A549 (cell line): ENCODE data around the gene DMRT2. TPM values are rescaled to one million over a fixed set of nuclear protein-coding genes. Genes with fewer than 3 reads are reported as not detected.

Source experiments
- ATAC-seq, 2 experiments: fragments of 200-7000 bp in 1 of 2; fragments of >200 bp in 1 of 2; cut with Nextera tagmentation in 1 of 2; cut with Tn5 transposase in 1 of 2; 3 replicates each; pipeline versions ENCODE4 v1.8.0 to v1.9.1; 2018 to 2020; ENCODE audit warnings: mild to moderate bottlenecking in 1 of 2, moderate library complexity in 1 of 2
- CTCF ChIA-PET: fragments of 300-600 bp; sonication (Branson Sonifier 250); formaldehyde crosslinking; extraction: SDS; loops from one replicate; lab custom pipeline; 2021; ENCODE audit warnings: antibody characterized with exemption, inconsistent platforms; lab: Yijun Ruan, JAX
- POLR2A ChIA-PET: fragments of 350-600 bp; formaldehyde crosslinking; extraction: SDS; loops from one replicate; lab custom pipeline; 2021; ENCODE audit warnings: antibody characterized with exemption, inconsistent platforms; lab: Yijun Ruan, JAX
- DNase-seq, 2 experiments: peaks; one replicate each; pipeline versions ENCODE4 v3.0.0 to v3.0.0-alpha.2; 2011 to 2016; ENCODE audit warnings: low read depth in 1 of 2, low spot score in 1 of 2
- FAIRE-seq: peaks from 2 replicates; lab custom pipeline; 2011; peaks lifted over from hg19 to GRCh38; lab: Jason Lieb, UNC
- H3K27ac ChIP-seq, 2 experiments: fragments of >200 bp; sonication (Bioruptor Twin); formaldehyde crosslinking; 3 replicates each; pipeline ENCODE4 v1.5.1; 2016 to 2017
- H3K4me1 ChIP-seq: fragments of >200 bp; sonication (Bioruptor Twin); formaldehyde crosslinking; 3 replicates; pipeline ENCODE4 v1.6.1; 2016
- H3K4me2 ChIP-seq: fragments of >200 bp; sonication (Bioruptor Twin); formaldehyde crosslinking; 3 replicates; pipeline ENCODE4 v1.6.1; 2016
- H3K4me3 ChIP-seq: fragments of >200 bp; sonication (Bioruptor Twin); formaldehyde crosslinking; 3 replicates; pipeline ENCODE4 v1.5.1; 2016
- H3K9me3 ChIP-seq: fragments of >200 bp; sonication (Bioruptor Twin); formaldehyde crosslinking; 3 replicates; pipeline ENCODE4 v1.6.1; 2016
- ATOH8 ChIP-seq: fragments of 250-450 bp; sonication (Bioruptor Pico); IDR thresholded peaks from 2 replicates; pipeline ENCODE4 v1.5.0; 2020; ENCODE audit warnings: low read depth, mild to moderate bottlenecking, moderate library complexity
- CHD4 ChIP-seq: fragments of 200-600 bp; sonication (generic); IDR thresholded peaks from 2 replicates; pipeline ENCODE4 v1.6.1; 2016; ENCODE audit warnings: antibody characterized with exemption, mild to moderate bottlenecking, borderline replicate concordance
- E2F6 ChIP-seq: IDR thresholded peaks from 2 replicates; pipeline ENCODE4 v1.6.1; 2012; ENCODE audit warnings: low read depth, borderline replicate concordance
- EHF ChIP-seq: fragments of 250-450 bp; sonication (Bioruptor Pico); IDR thresholded peaks from 2 replicates; pipeline ENCODE4 v1.5.0; 2020; ENCODE audit warnings: mild to moderate bottlenecking
- ESRRA ChIP-seq: fragments of 150-350 bp; IDR thresholded peaks from 2 replicates; pipeline ENCODE4 v1.6.1; 2014; ENCODE audit warnings: mild to moderate bottlenecking, low read length, borderline replicate concordance
- FOXS1 ChIP-seq: fragments of 250-450 bp; sonication (Bioruptor Pico); IDR thresholded peaks from 2 replicates; pipeline ENCODE4 v1.5.0; 2020; ENCODE audit warnings: mild to moderate bottlenecking, moderate library complexity
- HDAC2 ChIP-seq: fragments of 200-600 bp; sonication (generic); IDR thresholded peaks from 2 replicates; pipeline ENCODE4 v1.6.1; 2016
- HES2 ChIP-seq: fragments of >200 bp; sonication (Bioruptor Twin); formaldehyde crosslinking; IDR thresholded peaks from 2 replicates; pipeline ENCODE4 v1.6.1; 2016
- HOXA7 ChIP-seq: fragments of 250-450 bp; sonication (Bioruptor Pico); IDR thresholded peaks from 2 replicates; pipeline ENCODE4 v1.5.0; 2020; ENCODE audit warnings: mild to moderate bottlenecking, moderate library complexity
- JUN ChIP-seq, 2 experiments: fragments of >200 bp; sonication (Bioruptor Twin); formaldehyde crosslinking; IDR thresholded peaks; 2 replicates in 1 of 2; 3 replicates in 1 of 2; pipeline ENCODE4 v1.6.1; 2016 to 2017
- KDM1A ChIP-seq: fragments of 200-600 bp; sonication (generic); IDR thresholded peaks from 2 replicates; pipeline ENCODE4 v1.6.1; 2016; ENCODE audit warnings: low read depth, mild to moderate bottlenecking
- KDM5A ChIP-seq: fragments of 200-600 bp; sonication (generic); IDR thresholded peaks from 2 replicates; pipeline ENCODE4 v1.6.1; 2016; ENCODE audit warnings: antibody characterized with exemption, mild to moderate bottlenecking
- MAZ ChIP-seq: fragments of 150-350 bp; IDR thresholded peaks from 2 replicates; pipeline ENCODE4 v1.6.1; 2014; ENCODE audit warnings: antibody characterized with exemption, low read depth, low read length, borderline replicate concordance
- POLR2AphosphoS2 ChIP-seq: conservative IDR thresholded peaks from 2 replicates; pipeline ENCODE4 v1.6.1; 2012; ENCODE audit warnings: low read length, improper control_type of control experiment, inconsistent platforms
- RAD21 ChIP-seq, 2 experiments: fragments of >200 bp in 1 of 2; sonication (Bioruptor Twin) in 1 of 2; formaldehyde crosslinking in 1 of 2; IDR thresholded peaks in 1 of 2; conservative IDR thresholded peaks in 1 of 2; 2 replicates in 1 of 2; 3 replicates in 1 of 2; pipeline ENCODE4 v1.6.1; 2012 to 2018; ENCODE audit warnings: inconsistent platforms in 1 of 2
- RARB ChIP-seq: fragments of 250-450 bp; sonication (Bioruptor Pico); IDR thresholded peaks from 2 replicates; pipeline ENCODE4 v1.8.0; 2021; ENCODE audit warnings: mild to moderate bottlenecking, moderate library complexity
- RCOR1 ChIP-seq: fragments of 150-350 bp; IDR thresholded peaks from 2 replicates; pipeline ENCODE4 v1.6.1; 2014; ENCODE audit warnings: antibody characterized with exemption, low read length, low read depth
- SMC3 ChIP-seq: fragments of >200 bp; sonication (Bioruptor Twin); formaldehyde crosslinking; IDR thresholded peaks from 3 replicates; pipeline ENCODE4 v1.6.1; 2018; ENCODE audit warnings: inconsistent platforms
- ZC3H11A ChIP-seq: fragments of 450-650 bp; IDR thresholded peaks from 2 replicates; pipeline ENCODE4 v1.6.1; 2014; ENCODE audit warnings: antibody characterized with exemption, mild to moderate bottlenecking
- ZNF302 ChIP-seq: fragments of 250-450 bp; sonication (Bioruptor Pico); IDR thresholded peaks from 2 replicates; pipeline ENCODE4 v1.9.0; 2021; ENCODE audit warnings: inconsistent platforms, mild to moderate bottlenecking, moderate library complexity
- ZSCAN20 ChIP-seq: fragments of 250-450 bp; sonication (Bioruptor Pico); IDR thresholded peaks from 2 replicates; pipeline ENCODE4 v1.8.0; 2022; ENCODE audit warnings: mild to moderate bottlenecking, moderate library complexity
- WGBS: methylation state at CpG from one replicate; pipeline ENCODE4 v1.1.6; 2017; ENCODE audit errors: missing lambda C conversion rate; 5-methylcytosine and 5-hydroxymethylcytosine counted together
- polyA plus RNA-seq, 4 experiments: library from polyadenylated mRNA; depleted of rRNA in 3 of 4; stranded (reverse); fragments of >200 nt; fragmentation: RNase III in 1 of 4; extraction: RNeasy Plus Mini Kit Qiagen cat#74134 plus additional on column Dnase treatment in 1 of 4; gene quantifications; 2 replicates in 3 of 4; 3 replicates in 1 of 4; pipeline ENCODE4 v1.2.3, GENCODE V29; 2011 to 2017
- TF ChIP-seq, protein P1 (sequence below): fragments of >200 bp; sonication (Bioruptor Twin); formaldehyde crosslinking; IDR thresholded peaks from 3 replicates; pipeline ENCODE4 v1.5.1; 2016
- TF ChIP-seq, protein P2 (sequence below): fragments of 450-650 bp; IDR thresholded peaks from 2 replicates; pipeline ENCODE4 v1.6.1; 2014; ENCODE audit warnings: antibody characterized with exemption
- TF ChIP-seq, protein P3 (sequence below): IDR thresholded peaks from 2 replicates; pipeline ENCODE4 v1.6.1; 2012

DMRT2 gene
- polyA plus RNA-seq, 2 of the 4 experiments (the other 2 are of a cell fraction) = 0.06 TPM; not detected in 1

- Histone ChIP-seq H3K4me2 (no peak overlapping the region), H3K4me3 (no peak overlapping the region), H3K27ac (no peak overlapping the region), H3K4me1 (no peaks in the 10 kb centered on the region), H3K9me3 (no peaks in the 10 kb centered on the region)
- 38% methylated on average over 2 of the region's 2 CpGs for WGBS
- ChIA-PET POLR2A (no interaction called here), CTCF (no interaction called here)
- no peak for ATAC-seq
- DNase-seq = no peak
- no peak for FAIRE-seq
- TF ChIP-seq HOXA7 (CRISPR knock-in tag) (no peak), ZC3H11A (no peak), KDM5A (no peak), EHF (no peak), E2F6 (no peak), KDM1A (no peak), ZSCAN20 (CRISPR knock-in tag) (no peak), HES2 (no peak), MAZ (no peak), CHD4 (no peak), FOXS1 (CRISPR knock-in tag) (no peak), RARB (no peak)
Measured at GRCh38 chr9:1014640-1015039, 35.5 kb upstream of the DMRT2 start.

DNA sequence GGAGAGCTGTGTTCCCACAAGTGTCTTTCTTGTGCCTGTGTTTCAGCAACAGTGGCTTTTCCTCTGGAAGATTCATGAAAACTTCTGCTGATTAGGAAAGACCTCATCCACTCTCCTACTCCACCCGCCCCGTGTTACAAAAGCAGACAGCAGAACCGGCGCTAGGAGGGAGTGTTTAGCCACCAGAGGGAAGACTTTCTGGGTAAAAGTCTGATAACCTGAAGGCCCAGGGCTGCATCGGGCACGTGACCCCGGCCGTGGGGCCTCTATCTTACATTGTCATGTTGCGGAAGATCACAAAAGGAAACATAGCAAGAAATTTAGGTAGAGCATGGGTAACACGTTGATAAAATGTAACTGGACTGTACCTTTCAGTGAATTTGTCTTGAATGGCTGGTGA lies 32.0 kb upstream of the DMRT2 start:
- WGBS = 14% methylated on average over 10 of the region's 10 CpGs
- ATAC-seq = peak; percentile 87 to 88; a peak in 5 of 6 replicates
- ChIA-PET CTCF (interaction anchor here (1.4 to 3.3 kb wide), 2 partner anchors 8 to 13 kb away, joined by 3 to 23 read pairs; no protein-coding TSS in a partner anchor), POLR2A (no interaction called here)
- Histone ChIP-seq H3K9me3 (peaks cover 7% of the 10 kb centered on the region; the same call in 1 of the 3 replicates), H3K4me3 (no peak overlapping the region), H3K27ac (no peak overlapping the region), H3K4me2 (no peak overlapping the region), H3K4me1 (no peaks in the 10 kb centered on the region)
- FAIRE-seq = no peak
- peak in 1 of 2 experiments; percentile 40 for DNase-seq
- TF ChIP-seq SMC3 = 0 out of 3 replicates have a peak, but pooled peaks have one; percentile 16
- TF ChIP-seq, protein P1, sequence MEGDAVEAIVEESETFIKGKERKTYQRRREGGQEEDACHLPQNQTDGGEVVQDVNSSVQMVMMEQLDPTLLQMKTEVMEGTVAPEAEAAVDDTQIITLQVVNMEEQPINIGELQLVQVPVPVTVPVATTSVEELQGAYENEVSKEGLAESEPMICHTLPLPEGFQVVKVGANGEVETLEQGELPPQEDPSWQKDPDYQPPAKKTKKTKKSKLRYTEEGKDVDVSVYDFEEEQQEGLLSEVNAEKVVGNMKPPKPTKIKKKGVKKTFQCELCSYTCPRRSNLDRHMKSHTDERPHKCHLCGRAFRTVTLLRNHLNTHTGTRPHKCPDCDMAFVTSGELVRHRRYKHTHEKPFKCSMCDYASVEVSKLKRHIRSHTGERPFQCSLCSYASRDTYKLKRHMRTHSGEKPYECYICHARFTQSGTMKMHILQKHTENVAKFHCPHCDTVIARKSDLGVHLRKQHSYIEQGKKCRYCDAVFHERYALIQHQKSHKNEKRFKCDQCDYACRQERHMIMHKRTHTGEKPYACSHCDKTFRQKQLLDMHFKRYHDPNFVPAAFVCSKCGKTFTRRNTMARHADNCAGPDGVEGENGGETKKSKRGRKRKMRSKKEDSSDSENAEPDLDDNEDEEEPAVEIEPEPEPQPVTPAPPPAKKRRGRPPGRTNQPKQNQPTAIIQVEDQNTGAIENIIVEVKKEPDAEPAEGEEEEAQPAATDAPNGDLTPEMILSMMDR = peak; percentile 26; the same call in 2 of the 3 replicates
- TF ChIP-seq RAD21 (conservative IDR thresholded peaks at IDR 0.05 in 1 of 2, IDR thresholded peaks at IDR 0.05 in 1 of 2) = peak; percentile 23 to 32; a peak in 2 of 5 replicates
- TF ChIP-seq, protein P2, sequence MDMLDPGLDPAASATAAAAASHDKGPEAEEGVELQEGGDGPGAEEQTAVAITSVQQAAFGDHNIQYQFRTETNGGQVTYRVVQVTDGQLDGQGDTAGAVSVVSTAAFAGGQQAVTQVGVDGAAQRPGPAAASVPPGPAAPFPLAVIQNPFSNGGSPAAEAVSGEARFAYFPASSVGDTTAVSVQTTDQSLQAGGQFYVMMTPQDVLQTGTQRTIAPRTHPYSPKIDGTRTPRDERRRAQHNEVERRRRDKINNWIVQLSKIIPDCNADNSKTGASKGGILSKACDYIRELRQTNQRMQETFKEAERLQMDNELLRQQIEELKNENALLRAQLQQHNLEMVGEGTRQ = peak; percentile 68
- TF ChIP-seq ESRRA = no peak

DNA sequence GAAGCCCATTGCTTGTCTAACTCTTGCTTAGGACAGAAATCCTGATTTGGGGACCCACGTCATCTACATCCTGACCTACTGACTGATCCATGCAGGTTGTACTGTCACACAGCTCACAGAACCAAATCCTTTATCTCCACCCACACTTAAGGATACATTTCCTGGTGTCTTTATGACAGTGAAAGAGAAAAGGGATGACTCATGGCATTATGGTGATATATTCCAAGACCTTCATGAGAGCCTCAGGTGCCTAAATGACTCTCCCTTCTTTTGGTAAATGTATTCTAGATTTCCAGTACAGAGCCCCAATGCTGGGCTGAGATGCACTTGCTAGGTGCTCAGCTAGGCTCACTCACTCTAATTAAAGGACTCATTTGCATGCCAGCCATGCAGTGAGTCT lies 26.0 kb upstream of the DMRT2 start:
- DNase-seq (no peak), ATAC-seq (no peak), FAIRE-seq (no peak)
- H3K4me1 ChIP-seq = no peaks in the 10 kb centered on the region
- WGBS = 7% methylated on average over 1 of the region's 1 CpG
- ChIA-PET POLR2A (no interaction called here), CTCF (no interaction called here)
- TF ChIP-seq HOXA7 (CRISPR knock-in tag) = no peak
- TF ChIP-seq HDAC2 = no peak
- TF ChIP-seq ZNF302 (CRISPR knock-in tag) = no peak
- TF ChIP-seq JUN (IDR thresholded peaks at IDR 0.05) = no peak
- TF ChIP-seq ATOH8 (CRISPR knock-in tag) = no peak
- TF ChIP-seq POLR2AphosphoS2 = no peak
- TF ChIP-seq, protein P3, sequence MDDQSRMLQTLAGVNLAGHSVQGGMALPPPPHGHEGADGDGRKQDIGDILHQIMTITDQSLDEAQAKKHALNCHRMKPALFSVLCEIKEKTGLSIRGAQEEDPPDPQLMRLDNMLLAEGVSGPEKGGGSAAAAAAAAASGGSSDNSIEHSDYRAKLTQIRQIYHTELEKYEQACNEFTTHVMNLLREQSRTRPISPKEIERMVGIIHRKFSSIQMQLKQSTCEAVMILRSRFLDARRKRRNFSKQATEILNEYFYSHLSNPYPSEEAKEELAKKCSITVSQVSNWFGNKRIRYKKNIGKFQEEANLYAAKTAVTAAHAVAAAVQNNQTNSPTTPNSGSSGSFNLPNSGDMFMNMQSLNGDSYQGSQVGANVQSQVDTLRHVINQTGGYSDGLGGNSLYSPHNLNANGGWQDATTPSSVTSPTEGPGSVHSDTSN = no peak
- TF ChIP-seq RAD21 (conservative IDR thresholded peaks at IDR 0.05 in 1 of 2, IDR thresholded peaks at IDR 0.05 in 1 of 2) = no peak
- TF ChIP-seq HES2 = no peak
- no peak for TF ChIP-seq E2F6
- no peak for TF ChIP-seq RCOR1
- no peak for TF ChIP-seq KDM1A
- H3K27ac ChIP-seq = no peak overlapping the region
- H3K9me3 ChIP-seq = peaks cover 13% of the 10 kb centered on the region; the same call in 2 of the 3 replicates
- no peak overlapping the region for H3K4me2 ChIP-seq
- H3K4me3 ChIP-seq = no peak overlapping the region
